HG02571 (cell line): ENCODE measurements around the gene THPO.

ENCODE experiments used
- ATAC-seq: cut with Tn5 transposase; IDR thresholded peaks from one replicate; pipeline ENCODE4 v1.9.1; 2021; ENCODE audit warnings: mild to moderate bottlenecking, moderate library complexity; ENCODE audit not compliant: unreplicated experiment

THPO gene

DNA sequence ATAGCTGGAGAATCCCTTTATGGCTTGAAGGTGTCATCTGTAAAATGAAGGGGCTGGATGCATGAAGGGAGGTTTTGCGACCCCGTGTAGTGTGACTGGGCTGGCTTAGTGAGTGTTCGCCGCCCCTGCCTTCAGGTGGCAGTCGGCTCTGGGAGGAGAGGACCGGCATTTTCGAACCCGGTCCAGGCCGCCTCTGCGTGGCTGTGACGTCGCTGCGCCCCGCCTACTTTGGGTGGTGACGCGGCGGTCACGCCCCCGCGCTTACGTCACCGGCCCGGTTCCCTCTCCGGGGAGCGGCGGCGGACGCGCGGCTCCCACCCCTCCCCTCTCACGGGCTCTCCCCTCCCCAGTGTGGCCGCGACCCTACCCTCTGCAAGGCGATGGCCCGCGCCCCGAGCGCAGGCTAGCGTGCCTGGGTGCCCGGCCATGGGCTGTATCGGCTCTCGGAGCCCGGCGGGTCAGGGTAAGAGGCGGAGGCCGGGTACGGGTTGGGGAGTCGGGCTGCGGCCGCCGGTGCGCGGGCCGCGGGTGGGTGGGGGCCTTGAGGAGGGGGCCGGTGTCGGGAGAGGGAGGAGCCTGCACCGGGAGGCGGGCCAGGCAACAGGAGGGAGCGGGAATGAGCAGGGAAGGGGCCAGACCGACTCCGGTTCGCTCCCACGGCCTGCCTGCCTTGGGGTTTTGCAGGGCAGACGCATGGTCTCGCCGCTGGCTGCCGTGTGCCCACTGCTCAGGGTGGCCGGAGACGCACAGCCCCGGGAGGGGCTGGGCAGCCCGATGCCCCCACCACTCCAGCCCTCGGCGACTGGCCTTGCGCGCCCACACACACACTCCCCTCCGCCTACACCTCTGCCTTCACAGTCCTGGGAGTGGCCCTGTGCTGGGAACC is 42.1 kb downstream of the THPO start:
- ATAC-seq, result peak; percentile 77

DNA sequence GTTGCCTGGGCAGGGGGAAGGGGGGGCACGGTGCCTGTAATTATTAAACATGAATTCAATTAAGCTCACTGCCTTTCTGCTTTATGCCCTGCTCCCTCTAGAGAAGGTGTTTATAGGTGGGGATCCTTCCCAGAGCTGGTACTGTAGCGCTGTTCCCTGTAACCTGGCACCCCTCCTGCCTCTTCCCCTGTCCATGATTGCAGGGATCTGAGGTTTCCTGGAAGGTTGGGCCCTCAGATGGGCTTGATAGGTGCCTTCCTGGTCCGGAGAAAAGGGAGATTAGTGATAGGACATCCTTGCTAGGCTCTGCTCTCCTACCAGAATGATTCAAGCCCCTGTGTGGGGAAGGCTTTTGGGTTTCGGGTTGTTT is 42.7 kb downstream of the THPO start:
- peak; percentile 6 for ATAC-seq

DNA sequence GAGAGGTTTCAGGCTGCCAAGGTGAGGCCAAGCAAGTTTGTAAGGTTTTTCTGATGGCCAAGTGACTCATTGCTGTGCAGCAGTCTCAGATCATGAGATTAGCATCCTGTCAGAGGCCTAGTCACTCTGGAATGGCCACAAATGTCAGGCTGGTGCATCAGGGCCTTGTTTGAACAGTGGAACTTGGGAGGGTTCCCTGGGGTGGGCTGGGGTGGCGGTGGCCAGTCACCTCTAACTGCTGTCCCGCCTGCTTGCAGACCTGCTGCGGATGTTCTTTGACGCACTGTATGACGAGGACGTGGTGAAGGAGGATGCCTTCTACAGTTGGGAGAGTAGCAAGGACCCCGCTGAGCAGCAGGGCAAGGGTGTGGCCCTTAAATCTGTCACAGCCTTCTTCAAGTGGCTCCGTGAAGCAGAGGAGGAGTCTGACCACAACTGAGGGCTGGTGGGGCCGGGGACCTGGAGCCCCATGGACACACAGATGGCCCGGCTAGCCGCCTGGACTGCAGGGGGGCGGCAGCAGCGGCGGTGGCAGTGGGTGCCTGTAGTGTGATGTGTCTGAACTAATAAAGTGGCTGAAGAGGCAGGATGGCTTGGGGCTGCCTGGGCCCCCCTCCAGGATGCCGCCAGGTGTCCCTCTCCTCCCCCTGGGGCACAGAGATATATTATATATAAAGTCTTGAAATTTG is 43.4 kb downstream of the THPO start:
- ATAC-seq, result no peak

DNA sequence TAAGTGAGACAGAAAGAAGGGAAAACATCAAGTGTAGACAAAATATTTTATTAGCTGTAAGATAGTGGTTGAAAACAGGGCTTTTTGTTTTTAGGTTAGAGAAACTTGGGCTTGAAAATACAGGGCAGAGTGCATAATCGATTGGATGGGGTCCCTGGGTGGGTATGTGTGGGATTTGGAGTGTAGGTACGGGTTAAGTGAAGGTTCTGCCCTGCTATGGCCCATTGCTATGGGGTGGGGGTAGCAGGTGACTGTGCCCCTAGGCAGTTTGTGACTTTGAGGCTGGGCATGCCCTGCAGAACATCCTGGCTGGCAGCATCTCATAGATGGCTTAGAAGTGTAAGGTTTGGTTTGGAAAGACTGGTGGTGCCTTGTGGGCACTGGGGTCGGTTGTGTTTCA is 44.3 kb downstream of the THPO start:
- no peak for ATAC-seq

DNA sequence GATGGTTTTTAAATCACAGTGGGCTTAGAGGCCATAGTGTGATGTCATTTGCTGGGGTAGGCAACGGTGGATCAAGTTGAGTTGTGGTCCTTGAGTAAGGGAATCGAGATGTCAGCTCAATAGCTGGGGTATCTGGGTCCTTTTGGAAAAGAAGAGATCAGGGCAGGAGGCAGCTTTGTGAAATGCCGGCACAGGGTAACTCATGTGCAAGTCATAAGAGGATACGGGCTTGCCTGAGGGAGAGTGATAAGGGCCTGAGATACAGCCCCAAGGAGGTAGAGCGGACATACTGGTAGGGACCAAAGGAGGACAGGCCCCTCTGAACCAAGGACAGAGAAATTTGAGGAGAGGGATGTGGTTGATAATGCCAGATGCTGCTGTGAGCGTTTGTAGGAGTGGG is 44.8 kb downstream of the THPO start:
- no peak for ATAC-seq

DNA sequence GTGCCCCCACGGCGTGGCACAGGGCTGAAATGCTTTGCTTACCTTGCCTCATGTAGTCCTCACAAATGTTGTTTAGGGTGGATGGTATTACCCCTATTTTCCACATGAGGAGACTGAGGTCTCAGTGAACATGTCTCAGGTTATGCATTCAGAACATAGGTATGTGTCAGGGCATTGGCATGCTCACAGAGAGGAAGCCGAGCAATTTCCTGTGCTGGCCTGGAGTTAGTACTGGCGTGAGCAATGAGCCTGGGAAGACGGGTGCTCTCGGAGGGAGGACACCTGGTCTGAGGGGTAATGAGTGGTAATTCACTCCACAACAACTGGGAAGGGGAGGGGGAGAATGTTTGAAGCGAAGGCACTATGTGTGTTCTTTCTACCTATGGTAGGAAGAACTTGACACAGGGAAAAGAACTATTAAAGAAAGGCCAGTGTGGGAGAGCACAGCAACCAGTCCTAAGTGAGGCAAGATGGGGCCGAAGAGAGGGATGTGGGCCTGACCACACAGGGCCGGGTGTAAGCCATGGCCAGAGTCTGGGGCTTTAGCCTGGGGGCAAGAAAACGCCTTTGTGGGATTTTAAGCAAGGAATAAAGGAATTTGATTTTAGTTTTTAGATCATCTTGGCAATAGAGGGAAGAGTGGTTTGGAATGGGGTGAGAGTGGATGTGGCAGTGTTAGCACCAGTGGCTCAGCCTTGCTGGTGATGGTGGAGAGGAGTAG is 45.5 kb downstream of the THPO start:
- ATAC-seq, result no peak

DNA sequence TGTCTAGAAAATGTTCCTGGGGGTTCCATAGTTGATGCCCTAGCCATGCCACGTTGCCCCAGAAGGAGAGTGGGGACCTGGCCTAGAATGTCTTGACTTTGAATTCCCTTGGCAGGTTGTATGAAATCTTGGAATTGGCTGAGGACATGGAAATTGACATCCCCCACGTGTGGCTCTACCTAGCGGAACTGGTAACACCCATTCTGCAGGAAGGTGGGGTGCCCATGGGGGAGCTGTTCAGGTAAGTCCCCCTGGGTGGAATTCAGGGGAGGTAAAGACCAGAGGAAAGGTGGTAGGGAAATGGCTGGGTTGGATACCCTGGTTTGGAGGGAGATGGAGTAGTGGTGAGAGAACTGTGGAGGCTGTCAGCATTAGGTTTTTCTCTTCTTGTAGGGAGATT is 49.5 kb downstream of the THPO start:
- no peak for ATAC-seq

DNA sequence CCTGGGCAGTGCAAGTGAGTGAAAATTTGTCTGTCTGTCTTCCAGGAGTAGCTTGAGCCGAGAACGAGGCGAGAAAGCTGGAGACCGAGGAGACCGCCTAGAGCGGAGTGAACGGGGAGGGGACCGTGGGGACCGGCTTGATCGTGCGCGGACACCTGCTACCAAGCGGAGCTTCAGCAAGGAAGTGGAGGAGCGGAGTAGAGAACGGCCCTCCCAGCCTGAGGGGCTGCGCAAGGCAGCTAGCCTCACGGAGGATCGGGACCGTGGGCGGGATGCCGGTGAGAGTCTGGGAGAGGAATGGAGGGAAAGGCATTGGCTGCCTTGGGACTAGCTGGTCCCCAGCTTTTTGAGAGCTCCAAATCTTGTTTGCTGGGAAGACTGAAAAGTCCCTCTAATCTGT is 50.8 kb downstream of the THPO start:
- ATAC-seq, result no peak

DNA sequence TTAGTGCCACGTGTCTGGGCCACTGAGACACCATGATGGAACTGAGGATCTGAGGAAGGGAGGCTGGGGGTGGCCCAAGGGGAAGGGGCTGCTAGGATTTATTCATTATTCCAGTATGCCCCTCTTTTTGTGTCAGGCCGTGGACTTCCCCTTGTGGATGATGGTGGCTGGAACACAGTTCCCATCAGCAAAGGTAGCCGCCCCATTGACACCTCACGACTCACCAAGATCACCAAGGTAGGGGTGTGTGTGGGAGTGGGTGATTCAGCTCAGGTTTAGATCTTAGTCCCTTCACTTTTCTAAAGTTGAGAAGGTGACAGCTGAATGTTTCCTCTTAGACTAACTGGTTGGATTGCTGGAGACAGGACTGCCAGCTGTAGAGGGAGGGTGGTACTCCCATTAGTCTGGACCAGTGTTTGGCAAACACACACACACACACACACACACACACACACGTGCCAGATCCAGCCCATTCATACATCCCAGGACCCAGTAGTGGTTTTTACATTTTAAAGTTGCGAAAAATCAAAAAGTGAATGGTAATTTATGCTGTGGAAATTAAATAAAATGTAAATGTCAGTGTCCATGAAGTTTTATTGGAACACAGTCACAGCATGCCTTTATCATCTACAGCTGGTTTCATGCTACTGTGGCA is 52.2 kb downstream of the THPO start:
- no peak for ATAC-seq

DNA sequence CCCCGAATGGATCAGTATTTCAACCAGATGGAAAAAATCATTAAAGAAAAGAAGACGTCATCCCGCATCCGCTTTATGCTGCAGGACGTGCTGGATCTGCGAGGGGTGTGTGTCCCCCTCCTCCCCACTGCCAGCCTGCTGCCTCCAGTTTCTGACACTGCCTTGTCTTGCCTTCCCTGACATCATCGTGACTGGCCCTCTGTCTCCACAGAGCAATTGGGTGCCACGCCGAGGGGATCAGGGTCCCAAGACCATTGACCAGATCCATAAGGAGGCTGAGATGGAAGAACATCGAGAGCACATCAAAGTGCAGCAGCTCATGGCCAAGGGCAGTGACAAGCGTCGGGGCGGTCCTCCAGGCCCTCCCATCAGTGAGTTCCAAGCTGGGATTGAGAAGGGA is 52.7 kb downstream of the THPO start:
- ATAC-seq, result no peak

DNA sequence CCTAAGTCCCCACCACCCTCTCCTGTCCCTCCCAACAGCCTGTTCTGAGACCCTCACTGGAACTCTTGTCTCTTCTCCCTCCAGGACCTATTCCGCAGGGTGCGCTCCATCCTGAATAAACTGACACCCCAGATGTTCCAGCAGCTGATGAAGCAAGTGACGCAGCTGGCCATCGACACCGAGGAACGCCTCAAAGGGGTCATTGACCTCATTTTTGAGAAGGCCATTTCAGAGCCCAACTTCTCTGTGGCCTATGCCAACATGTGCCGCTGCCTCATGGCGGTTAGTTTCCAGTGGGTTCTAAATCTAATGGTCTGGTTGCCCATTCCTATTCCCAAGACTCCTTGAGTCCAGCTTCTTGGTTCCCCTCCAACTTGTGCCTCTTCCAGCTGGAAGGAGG is 54.3 kb downstream of the THPO start:
- ATAC-seq, result no peak

DNA sequence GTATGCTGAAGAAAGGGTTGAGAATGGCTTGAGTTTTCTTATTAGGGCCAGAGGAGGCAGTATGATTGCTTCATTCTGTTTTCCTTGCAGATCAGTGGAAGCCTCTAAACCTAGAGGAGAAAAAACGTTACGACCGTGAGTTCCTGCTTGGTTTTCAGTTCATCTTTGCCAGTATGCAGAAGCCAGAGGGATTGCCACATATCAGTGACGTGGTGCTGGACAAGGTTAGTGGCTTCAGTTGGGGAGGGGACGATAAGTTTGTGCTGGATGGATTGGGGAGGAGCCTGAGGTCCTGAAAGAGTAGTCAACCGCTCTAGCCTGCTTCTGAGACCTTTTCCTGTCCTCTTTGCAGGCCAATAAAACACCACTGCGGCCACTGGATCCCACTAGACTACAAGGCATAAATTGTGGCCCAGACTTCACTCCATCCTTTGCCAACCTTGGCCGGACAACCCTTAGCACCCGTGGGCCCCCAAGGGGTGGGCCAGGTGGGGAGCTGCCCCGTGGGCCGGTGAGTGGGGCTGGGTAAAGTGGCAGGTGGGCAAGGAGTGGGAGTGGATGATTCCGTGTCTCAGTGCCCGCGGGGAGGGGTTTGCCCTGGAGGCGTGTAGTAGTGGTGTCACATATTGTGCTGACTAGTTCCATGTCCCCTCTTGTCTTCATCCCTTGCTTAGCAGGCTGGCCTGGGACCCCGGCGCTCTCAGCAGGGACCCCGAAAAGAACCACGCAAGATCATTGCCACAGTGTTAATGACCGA is 55.1 kb downstream of the THPO start:
- ATAC-seq, result no peak
